ENCODE measurements around the gene POLG2.
"Not testable (repeated sequence)": the region's sequence is repeated elsewhere in the genome, so short reads cannot be mapped to it uniquely, and the experiment has no call there.

The POLG2 gene

DNA sequence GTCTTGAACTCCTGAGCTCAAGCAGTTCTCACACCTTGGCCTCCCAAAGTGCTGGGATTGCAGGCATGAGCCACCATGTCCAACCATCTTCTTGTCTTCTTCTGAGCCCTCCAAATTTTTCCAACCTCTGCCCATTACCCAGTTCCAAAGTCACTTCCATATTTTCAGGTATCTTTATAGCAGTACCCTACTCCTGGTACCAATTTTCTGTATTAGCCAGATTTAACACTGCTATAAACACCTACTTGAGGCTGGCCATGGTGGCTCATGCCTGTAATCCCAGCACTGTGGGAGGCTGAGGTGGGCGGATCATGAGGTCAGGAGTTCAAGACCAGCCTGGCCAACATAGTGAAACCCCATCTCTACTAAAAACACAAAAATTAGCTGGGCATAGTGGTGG, 57.3 kb downstream of the POLG2 start:
- DNase-seq = not testable (repeated sequence)

DNA sequence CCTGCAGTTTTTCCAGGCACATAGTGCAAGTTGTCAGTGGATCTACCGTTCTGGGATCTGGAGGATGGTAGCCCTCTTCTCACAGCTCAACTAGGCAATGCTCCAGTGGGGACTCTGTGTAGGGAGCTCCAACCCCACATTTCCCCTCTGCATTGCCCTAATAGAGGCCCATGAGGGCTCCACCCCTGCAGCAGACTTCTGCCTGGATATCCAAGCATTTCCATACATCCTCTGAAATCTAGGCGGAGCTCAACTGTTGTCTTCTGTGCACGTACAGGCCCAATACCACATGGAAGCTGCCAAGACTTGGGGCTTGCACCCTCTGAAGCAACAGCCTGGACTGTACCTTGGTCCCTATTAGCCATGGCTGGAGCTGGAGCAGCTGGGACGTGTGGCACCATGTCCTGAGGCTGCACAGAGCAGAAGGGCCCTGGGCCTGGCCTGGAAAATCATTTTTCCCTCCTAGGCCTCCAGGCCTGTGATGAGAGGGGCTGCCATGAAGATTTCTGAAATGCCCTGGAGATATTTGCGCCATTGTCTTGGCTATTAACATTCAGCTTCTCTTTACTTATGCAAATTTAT, 58.8 kb downstream of the POLG2 start:
- DNase-seq = no peak

DNA sequence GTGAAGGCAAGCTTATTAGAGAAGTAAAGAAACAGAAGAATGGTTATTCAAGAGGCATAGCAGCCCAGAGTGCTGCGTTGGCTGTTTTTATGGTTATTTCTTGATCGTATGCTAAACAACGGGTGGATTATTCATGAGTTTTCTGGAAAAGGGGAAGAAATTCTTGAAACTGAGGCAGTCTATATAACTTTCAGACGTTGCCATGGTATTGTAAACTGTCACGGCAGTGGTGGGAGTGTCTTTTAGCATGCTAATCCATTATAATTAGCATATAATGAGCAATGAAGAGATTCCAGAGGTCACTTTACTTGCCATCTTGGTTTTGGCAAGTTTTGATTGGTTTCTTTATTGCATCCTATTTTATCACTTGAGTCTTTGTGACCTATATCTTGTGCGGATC, 65.3 kb downstream of the POLG2 start:
- DNase-seq = no peak

DNA sequence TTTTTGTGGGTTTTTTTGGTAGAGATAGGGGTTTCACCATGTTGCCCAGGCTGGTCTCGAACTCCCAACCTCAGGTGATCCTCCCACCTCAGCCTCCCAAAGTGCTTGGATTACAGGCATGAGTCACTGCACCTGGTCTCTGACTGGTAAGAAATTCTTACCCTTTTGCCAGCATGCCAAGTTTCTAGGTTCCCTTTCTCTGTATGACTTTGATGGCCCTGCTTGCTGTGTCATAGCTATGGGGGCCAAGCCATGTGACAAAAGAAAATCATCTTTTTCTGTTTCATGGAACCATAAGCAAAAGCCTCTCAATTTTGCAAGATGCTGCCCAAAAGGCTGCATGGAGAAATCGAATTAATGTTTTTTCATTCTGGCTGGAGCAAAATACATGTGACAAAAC, 66.8 kb downstream of the POLG2 start:
- DNase-seq = not testable (repeated sequence)

DNA sequence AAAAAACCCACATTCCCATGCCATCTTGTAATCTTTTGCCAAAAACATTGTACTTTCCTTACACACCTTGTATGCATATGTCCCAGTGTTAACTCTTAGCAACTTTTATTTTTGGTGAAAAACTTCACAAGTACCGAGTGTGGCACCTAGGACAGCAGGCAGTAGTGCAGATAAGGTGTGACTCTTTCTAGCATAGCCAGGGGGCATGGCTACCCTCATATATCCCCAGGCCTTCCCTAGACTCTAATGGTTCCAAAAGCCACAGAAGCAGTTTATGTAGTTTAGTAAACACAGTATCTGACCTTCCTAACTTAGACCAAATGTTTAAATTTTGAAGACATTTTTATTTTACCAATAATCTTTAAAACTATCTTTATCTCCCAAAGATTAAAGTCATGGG, 68.4 kb downstream of the POLG2 start:
- no peak for DNase-seq
